HG03521 (cell line): ENCODE data around the gene PXDN.
"Not testable (repeated sequence)": the region's sequence is repeated elsewhere in the genome, so short reads cannot be mapped to it uniquely, and the experiment has no call there.

ENCODE experiments used
- ATAC-seq: cut with Tn5 transposase; IDR thresholded peaks from one replicate; pipeline ENCODE4 v1.9.1; 2021; ENCODE audit warnings: mild to moderate bottlenecking, moderate library complexity; ENCODE audit not compliant: unreplicated experiment

The PXDN gene

DNA sequence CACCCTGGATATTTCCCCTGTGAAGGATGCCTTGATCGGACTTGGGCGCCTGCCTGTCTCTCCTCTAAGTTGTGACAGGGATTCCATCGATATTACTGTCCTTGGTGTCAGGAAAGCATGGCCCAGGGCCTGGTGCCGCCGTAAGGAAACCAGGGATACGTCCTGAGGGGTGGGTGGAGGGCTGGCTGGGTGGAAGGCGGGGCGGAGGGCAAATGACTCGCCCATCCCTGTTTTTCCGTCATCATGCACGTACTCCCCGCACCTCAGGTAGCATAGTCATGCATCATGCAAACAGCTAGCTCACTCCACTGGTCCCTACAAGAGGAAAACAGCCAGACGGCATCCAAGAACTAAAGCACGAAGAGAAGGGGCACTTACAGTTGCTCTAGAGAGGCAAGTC is 57.1 kb downstream of the PXDN start:
- ATAC-seq = no peak

DNA sequence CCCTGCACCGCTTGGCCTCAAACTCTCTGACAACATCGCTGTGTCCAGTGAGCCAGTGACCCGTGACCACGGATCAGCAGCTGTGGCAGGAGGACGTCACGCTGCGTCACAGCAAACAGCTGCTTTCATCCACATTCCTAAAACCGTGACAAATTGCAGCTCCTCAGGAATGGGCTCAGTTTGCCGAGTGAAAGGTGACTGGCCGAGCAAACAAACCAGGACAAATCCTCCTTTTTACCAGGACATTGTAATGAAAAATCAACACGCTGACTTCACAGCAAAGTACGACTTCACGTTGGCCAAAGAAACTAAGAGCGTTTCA is 57.6 kb downstream of the PXDN start:
- no peak for ATAC-seq

DNA sequence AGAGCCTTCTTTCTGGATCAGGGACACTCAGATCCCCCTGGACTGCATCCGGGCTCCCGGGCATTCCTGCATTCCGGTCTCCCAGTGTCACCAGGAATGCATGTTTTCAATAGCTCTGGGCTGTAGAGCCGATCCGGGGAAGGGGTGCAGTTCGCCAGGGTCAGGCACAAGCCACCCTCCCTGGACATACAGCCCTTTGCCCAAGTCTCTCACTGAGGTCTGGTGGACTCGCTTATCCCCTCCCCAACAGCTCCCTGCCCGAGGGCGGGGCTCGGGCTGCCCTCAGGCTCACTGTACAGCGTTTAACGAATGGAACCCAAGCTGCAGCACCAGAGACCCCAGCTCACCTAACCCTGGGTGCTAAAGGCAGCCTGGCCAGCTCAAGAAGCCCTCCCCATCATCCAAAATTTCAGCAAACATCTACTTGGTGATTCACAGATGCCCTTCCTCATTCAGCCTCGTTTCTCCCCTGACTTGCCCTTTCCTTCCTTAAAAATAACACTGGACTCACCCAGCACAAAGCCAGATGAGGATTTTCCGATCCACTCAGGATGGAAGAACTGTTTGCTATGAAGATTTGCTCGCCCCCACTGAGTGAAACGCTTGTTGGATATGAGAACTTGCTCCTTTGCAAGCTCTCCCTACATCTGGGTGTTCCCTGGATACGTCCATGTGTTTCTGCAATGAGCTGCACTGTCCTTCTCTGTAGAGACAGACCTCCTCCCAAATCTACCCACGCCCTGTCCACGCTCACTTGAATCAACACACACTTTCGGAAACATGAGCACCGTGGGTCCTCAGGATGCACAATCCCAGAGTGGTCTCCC is 58.1 kb downstream of the PXDN start:
- no peak for ATAC-seq

DNA sequence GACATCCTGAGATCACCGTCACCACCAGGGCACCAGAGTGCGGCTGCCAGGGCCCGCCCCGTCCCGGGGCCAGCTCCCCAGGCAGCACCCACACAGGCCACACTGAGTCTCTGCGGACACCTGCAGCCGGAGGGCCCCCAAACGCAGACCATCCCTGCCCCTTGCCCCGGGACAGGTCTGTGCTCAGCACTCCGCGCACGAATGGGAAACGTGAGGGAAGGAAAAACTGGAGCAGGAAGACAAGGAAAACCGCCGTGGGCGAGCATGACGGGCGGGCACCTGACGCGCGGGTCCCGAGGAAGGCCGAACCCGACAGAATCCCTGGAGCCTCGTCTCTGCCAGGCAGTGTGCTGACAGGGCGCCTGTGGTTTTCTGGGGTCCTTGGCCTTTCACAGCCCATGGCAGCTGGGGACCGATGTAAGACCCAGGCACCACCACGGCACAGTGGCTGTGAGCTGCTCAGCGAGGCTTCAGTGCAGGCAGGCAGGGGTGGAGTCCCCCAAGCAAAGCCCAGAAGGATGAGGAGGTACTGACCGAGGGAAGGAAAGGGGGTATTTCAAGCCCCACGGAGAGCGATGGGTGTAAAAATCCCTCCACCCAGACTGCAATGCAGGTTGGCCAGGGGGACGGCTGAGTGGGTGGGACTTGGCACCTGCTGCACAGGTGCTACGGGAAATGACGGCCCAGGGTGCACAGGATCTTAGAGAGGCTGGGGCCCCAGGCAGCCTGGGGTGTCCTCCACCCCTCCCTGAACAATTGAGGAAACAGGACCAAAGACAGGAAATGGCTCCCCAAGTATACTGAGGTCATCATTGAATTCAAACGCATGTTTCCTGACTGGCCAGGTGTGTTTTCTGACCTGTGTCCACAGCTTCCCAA is 59.0 kb downstream of the PXDN start:
- ATAC-seq = no peak

DNA sequence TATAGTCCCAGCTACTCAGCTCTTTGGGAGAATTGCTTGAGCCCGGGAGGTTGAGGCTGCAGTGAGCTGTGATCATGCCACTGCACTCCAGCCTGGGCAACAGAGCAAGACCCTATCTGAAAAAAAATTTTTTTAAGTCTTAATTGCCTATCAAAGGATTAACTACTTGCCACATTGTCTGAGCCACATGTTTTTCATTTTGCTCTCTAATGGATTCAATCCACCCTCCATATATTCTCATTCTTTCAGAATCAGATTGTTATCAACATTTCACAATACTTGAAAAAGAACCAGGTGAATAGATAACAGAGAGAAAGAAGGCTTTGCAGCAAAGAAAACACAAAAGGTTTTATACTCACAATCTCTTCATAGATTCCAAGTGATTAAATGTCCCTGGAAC is 61.0 kb downstream of the PXDN start:
- no peak for ATAC-seq

DNA sequence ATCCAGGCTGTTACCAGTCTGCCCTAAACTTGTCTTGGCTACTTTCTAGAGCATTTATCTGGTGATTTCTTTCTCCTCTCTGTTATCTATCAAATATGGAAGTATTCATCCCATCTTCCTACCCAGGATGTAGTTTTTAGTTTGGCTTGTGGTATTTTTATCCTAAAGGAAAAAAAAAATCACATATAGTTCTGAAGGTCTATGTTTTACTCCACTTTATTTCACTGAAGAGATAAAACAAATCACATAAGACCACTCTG is 62.2 kb downstream of the PXDN start:
- no peak for ATAC-seq

DNA sequence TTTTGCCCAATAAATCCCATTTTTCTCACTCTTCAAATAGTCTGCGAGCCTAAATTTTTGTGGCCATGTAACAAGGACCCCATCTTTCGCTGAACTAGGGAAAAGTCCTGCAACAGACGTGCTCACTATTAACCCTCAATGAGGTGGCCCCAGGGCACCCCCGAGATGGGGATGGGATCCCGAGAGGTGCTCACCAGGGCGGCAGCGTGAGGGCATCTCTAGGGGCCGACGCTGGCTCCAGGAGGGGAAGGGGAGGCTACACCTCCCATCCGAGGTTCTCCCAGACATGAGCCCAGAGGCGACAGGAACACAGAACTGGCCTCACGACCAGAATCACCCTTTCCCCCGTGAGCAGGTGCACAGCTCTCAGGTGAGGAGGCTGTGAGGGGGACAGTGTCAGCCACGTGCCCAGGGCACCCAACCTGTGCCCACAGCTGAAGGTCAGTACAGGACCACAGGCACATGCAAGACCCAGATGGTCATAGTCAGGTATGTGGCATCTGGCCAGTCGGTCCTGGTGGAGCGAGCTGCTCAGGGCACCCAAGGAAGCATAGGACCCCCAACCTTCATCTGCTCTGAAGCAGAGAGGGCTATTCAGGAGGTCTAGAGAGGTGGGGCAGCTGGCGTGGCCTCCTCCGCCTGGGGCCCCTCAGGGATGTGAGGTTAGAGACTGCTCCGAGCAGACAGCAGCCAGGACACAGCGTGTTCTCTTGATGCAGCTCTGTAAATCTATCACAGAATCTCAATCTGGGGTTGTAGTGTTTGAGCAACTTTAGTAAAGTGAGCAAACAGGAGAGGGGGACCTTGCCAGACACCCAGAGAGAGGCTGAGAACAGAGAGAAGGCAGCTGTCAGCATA is 62.8 kb downstream of the PXDN start:
- no peak for ATAC-seq

DNA sequence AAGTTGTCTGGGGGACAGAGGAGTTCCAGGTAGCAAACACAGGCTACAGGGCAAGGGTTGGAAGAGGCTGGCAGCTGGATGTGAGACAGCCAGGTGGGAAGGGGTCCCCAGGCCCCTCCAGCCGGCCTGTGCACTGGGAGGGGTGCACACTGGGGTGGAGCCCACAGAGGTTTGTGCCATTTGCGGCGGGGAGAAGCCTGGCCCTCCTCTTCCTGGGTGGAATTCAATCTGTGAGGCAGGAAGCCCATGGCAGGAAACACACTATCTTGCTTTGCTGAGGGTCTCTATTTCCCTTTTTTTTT is 63.3 kb downstream of the PXDN start:
- no peak for ATAC-seq

DNA sequence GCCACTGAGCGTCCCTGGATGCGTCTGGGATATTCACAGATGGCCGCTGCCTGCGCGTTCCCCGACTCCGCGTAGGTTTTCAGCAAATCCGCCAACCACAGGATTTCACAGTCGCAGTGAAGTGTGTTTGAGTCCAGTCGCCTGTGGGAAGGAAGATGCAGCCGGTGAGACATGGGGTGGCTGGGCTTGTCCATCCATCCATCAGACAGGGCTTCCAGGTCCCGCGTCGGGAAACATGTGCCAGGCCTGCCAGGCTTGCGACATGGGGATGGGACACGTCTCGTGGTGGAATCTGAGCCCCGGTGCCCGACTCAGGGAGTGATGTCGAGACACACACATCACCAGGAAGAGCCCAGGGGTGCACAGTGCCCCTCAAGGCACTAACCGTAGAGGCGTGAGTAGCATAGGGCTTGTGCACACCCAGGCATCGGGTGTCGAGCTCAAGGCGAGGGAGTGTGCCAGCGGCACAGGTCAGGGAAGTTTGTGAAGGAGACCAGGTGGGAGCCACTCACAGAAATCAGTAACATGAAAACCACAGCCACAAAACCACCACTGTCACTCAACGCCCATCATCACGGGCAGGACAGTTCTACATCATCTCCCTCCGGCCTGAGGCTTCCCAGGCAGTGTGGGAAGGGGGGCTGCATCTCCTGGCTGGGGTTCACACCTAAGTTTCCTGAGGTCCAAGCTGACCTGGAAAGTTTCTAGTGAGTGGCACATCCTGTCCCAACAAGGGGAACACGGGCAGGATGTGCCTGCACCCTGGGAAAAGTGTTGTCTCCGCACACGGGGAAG is 63.9 kb downstream of the PXDN start:
- ATAC-seq = no peak

DNA sequence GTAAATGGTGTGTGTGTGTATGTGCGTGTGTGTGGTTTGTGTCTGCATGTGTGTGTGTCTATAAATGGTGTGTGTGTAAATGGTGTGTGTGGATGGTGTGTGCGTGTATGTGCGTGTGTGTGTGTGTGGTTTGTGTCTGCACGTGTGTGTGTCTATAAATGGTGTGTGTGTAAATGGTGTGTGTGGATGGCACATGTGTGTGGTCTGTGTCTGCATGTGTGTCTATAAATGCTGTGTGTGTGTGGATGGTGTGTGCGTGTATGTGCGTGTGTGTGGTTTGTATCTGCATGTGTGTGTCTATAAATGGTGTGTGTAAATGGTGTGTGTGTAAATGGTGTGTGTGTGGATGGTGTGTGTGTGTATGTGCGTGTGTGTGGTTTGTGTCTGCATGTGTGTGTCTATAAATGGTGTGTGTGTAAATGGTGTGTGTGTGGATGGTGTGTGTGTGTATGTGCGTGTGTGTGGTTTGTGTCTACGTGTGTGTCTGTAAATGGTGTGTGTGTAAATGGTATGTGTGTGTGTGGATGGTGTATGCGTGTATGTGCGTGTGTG is 64.8 kb downstream of the PXDN start:
- ATAC-seq = not testable (repeated sequence)

DNA sequence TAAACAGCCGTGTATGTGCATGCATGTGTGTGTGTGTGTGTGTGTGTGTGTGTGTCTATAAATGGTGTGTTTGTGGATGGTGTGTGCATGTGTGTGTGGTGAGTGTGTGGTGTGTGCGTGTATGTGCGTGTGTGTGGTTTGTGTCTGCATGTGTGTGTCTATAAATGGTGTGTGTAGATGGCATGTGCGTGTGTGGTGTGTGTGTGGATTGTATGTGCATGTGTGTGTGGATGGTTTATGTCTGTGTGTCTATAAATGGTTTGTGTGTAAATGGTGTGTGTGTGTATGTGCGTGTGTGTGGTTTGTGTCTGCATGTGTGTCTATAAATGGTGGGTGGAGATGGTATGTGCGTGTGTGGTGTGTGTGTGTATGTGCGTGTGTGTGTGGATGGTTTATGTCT is 65.2 kb downstream of the PXDN start:
- ATAC-seq = not testable (repeated sequence)

DNA sequence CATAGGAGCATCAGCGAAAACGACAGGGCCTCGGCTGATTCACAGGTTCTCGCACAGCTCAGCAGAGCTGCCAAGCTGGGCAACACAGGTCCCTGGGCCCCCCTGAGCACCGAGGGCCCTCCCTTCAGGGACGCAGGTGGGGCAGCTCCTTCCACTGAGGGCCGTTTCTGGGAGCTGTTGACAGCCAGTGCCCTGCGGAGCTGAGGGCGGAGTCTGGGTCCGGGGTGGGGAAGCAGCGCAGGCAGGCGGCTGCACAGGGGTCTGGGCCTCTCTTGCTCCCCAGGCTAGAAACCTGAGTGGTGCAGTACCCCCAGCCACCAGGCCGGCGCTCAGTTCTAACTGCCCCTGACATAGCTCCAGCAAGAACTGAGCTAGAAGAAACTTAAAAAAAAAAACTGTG is 65.7 kb downstream of the PXDN start:
- ATAC-seq = no peak

DNA sequence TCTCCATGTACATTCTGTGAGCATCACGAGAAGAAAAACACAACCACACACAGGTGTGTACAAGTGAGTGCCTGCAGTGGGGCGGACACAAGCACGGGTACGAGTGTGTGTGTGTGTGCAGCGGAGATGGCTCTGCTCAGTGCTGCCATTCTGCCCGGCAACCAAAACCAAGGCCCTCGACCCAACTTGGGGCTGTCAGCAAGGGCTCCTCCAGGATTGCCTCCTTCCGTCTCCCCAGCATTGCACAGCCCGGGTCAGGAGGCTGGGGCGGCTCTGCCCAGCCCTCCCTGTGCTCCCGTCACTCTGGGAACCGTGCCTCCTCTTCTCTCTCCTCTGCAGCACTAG is 66.5 kb downstream of the PXDN start:
- no peak for ATAC-seq

DNA sequence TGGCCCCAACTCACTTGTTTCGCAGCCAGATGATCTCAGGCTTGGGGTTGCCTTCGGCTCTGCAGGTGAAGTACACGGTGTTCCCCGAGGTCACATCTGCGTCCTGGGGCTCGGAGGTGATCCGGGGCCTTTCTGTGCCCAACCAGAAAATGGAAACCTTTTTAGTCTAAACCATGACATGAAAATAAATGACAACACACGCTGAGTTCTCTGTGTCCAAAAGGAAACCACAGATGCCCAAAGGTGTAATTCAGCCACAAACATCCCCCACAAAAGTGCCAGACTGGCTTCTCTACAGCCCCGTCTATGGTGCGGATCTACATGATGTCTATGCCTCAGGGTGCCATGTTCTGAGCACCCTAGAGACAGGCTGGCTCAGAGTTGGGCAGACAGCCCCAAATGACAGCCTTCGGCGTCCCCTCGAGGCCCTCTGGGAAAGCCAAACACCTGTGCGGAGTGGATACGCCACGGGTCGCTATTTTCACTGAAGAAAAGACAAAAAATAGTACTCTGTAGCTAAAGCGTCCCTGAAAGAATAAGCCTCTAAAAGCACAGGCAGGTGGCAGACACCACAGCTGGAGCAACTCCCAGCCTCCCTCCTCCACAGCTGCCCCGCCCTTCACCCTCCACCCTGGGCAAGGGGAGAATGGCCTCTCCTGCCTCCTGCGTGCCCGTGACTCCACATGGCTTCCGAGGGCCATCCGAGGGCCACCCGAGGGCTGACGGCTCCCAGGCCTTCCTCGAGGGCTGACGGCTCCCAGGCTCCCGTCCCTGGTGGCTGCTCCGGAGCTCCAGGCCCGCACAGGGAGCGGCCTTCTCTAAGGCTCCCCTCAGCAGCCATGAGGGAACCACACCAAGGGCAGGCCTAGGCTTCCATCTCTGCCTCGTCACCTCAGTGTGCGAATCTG is 67.1 kb downstream of the PXDN start:
- ATAC-seq = no peak

DNA sequence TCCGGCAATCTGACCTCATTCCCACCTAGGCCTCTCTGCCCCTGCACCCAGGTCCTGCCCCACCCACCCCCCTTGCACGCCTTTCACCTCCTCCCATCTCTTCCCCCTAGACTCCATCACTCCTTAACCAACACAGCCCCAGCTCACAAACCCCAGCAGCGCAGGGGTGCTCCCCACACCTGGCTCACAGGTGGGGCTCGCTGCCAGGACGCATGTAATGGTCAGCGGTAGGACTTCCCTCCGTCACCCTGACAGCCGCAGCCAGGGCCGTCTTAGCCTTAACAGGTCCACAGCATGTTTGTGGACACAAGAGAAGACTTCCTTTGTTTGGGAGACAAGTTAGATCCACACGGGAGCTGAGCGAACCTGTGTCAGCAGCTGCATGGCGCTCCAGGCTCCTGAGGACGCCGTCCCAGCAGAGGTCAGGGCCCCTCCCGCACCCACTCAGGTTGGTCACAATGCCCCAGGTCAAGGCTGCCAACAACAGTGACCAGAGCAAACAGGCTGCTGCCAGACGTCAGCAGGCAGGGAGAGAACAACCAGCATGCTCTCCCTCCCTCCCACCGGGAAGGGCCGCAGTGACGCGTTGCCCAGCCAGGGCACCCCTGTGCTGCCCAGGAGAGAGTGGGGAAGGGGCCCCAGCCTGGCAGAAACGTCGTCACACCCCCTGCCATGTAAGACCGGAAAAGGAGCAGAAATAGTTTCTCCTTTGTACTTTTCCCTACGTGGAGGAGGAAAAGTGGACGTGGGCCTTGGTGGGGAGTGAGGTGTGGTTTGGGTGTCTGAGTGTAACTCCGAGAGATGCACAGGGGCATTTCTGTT is 68.0 kb downstream of the PXDN start:
- ATAC-seq = no peak

DNA sequence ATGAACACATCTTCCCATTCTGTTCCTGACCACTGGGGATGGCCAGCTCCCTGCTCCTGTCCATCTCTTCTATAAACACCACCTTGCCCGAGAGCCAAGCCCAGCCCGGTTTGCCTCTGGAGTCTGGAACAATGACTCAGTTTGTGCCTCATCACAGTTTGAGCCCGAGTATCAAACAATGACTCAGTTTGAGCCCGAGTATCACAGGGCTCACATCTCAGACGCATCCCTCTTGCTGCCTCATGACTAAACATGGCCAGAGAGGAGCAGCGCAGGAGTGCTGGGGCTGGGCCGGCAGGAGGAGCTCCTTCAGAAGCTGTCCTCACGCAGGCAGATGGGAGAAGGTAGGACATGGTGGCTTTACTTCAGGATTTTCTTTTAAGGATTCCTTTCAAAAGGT is 68.7 kb downstream of the PXDN start:
- ATAC-seq = no peak

DNA sequence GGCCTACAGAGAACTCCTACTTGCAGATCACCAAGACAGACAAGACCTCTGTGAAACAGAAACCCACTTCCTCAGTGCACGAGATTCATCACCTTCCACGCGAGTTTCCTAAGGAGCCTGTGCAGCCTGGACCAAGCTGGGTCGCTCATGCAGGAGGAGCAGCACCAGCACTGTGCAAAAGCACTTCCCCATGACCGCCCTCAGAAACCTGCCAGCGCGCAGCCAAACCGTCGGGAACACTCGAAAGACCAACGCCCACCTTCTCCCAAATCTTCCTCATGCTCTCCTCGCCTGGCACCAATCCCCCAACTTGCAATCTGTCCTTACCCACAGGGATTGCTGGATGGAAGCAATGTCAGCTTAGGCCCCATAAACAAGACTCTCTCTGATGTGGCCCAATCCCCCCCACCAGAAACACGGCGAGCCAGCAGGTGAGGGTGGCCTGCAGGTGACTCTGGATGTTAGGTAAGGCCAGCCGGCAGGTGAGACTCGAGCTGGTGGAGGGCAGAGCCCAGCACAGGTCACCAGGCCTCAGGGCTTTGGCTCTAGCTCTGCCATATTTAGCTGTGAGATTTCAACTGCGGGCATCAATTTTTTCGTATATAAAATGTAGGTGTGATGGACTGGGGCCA is 69.4 kb downstream of the PXDN start:
- no peak for ATAC-seq

DNA sequence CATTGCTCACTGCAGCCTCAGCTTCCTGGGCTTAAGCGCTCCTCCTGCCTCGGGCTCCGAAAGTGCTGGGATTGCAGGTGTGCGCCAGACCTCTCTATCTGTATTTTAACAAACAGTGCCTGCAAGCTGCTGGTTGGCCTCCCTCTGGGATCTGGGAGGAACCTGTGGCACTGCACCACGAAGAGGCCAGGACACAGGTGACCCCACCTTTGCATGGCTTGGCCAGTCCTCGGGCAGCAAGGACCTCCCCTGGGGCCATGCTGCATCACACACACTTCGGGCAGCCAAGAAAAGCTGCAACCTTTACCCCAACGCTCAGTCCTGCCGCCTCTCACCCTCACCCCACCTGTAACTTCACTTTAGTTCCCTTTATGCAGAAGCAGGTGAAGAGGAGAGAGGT is 70.0 kb downstream of the PXDN start:
- no peak for ATAC-seq
